Stomach (tissue), 9 donors: Measurements from ENCODE around the gene MAPK8IP3. TPM values are rescaled to one million over a fixed set of nuclear protein-coding genes. Genes with fewer than 3 reads are reported as not detected.
"Not testable (repeated sequence)": the region's sequence is repeated elsewhere in the genome, so short reads cannot be mapped to it uniquely, and the experiment has no call there.

Source experiments
- DNase-seq, 2 donors: peaks; one replicate each; pipeline versions ENCODE4 v3.0.0 to v3.0.0-alpha.2; 2013 to 2019
- H3K27ac ChIP-seq, 5 donors: fragments of 200-600 bp in 4 of 5; sonication (generic) in 4 of 5; one replicate each; pipeline ENCODE4 v1.5.1; 2013 to 2019; ENCODE audit warnings: mild to moderate bottlenecking in 1 of 5, moderate library complexity in 1 of 5
- H3K27me3 ChIP-seq, 3 donors: fragments of 200-600 bp; sonication (generic); one replicate each; pipeline ENCODE4 v1.5.1; 2017 to 2019; ENCODE audit warnings: mixed run types in 1 of 3
- H3K36me3 ChIP-seq, 4 donors: fragments of 200-600 bp; sonication (generic); 1 replicate in 3 of 4; 2 replicates in 1 of 4; pipeline ENCODE4 v1.5.1; 2016 to 2019
- H3K4me1 ChIP-seq, 4 donors: fragments of 200-600 bp; sonication (generic); one replicate each; pipeline ENCODE4 v1.5.1; 2016 to 2019
- H3K4me3 ChIP-seq, 4 donors: fragments of 200-600 bp; sonication (generic) in 3 of 4; one replicate each; pipeline ENCODE4 v1.5.1; 2016 to 2019; ENCODE audit warnings: mild to moderate bottlenecking in 1 of 4
- H3K9me3 ChIP-seq, 4 donors: fragments of 200-600 bp; sonication (generic); one replicate each; pipeline ENCODE4 v1.5.1; 2016 to 2019
- EP300 ChIP-seq: sonication (generic); formaldehyde crosslinking; IDR thresholded peaks from one replicate; pipeline ENCODE4 v1.6.1; 2017; ENCODE audit warnings: antibody characterized with exemption
- POLR2A ChIP-seq, 4 donors: fragments of 450-650 bp; IDR thresholded peaks; one replicate each; pipeline ENCODE4 v1.6.1; 2016; ENCODE audit warnings: antibody characterized with exemption in 4 of 4, control low read depth in 2 of 4, mild to moderate bottlenecking in 1 of 4, moderate library complexity in 1 of 4
- POLR2AphosphoS5 ChIP-seq, 3 donors: sonication (generic); formaldehyde crosslinking; IDR thresholded peaks; one replicate each; pipeline ENCODE4 v1.6.1; 2016; ENCODE audit warnings: antibody characterized with exemption in 3 of 3
- WGBS, 5 donors: extraction: QIAGEN DNeasy Blood & Tissue Kit in 3 of 5; methylation state at CpG; one replicate each; pipeline versions ENCODE4 v1.1.5 to v1.1.7; 2013 to 2018; 5-methylcytosine and 5-hydroxymethylcytosine counted together
- intact Hi-C: fragments of 100-400 bp; cut with DNase I; formaldehyde crosslinking; loops from one replicate; pipeline ENCODE4 v1.15.1; 2023; ENCODE audit warnings: low total_unique reads
- polyA plus RNA-seq, 3 donors: library from polyadenylated mRNA; stranded (reverse); fragments of 200-250 nt; gene quantifications; one replicate each; pipeline ENCODE4 v1.2.3, GENCODE V29; 2013
- total RNA-seq, 5 donors: library from RNA; depleted of rRNA; stranded (reverse); fragments of >200 nt; gene quantifications; one replicate each; pipeline versions ENCODE4 v1.1.0 to v1.2.3, GENCODE V29; 2014 to 2016
- TF ChIP-seq, protein P1 (sequence below), 7 experiments: fragments of 450-650 bp in 4 of 7; fragments of 200-600 bp in 3 of 7; sonication (generic) in 3 of 7; IDR thresholded peaks; one replicate each; pipeline ENCODE4 v1.5.1; 2016 to 2019; ENCODE audit warnings: antibody characterized with exemption in 7 of 7, control low read depth in 2 of 7, mild to moderate bottlenecking in 1 of 7
- donor health status: healthy with polysubstance abuse.
- donor health status: Bipolar disorder and iron deficiency.
- donor health status: healthy.

The MAPK8IP3 gene
- total and polyA plus RNA-seq, 8 donors, result 10.1 to 320 (median 56.3) TPM

DNA sequence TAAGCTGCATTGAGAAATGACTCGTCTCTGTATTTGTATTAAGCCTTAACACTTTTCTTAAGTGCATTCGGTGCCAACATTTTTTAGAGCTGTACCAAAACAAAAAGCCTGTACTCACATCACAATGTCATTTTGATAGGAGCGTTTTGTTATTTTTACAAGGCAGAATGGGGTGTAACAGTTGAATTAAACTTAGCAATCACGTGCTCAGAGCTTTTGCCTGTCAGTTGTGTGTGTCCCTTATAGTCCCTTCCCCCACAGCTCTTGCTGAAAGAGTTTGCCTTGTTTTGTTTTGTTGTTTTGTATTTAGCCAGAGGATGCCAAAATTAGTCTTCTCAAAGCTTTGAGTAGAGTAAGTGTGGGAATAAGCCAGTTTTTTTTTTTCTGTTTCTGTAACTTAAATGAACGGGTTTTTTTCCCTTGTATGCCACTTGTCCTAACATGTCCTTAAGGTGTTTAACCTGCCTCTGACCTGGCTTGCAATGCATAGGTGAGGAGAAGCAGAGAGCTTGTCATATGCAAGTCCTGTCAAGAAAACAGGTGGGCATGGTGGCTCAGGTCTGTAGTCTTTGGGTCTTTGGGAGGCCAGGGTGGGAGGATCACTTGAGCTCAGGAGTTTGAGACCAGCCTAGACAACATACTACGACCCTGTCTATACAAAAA is 4.6 kb upstream of the MAPK8IP3 start:
- Histone ChIP-seq H3K4me1 (peaks cover 7 to 17% (median 14%) of the 10 kb centered on the region in 4 donors), H3K36me3 (peaks cover 21 to 63% (median 62%) of the 10 kb centered on the region in 4 donors), H3K4me3 (no peak overlapping the region), H3K27ac (no peak overlapping the region), H3K27me3 (no peaks in the 10 kb centered on the region), H3K9me3 (no peaks in the 10 kb centered on the region)
- intact Hi-C loops, result no loop called here
- TF ChIP-seq, protein P1, sequence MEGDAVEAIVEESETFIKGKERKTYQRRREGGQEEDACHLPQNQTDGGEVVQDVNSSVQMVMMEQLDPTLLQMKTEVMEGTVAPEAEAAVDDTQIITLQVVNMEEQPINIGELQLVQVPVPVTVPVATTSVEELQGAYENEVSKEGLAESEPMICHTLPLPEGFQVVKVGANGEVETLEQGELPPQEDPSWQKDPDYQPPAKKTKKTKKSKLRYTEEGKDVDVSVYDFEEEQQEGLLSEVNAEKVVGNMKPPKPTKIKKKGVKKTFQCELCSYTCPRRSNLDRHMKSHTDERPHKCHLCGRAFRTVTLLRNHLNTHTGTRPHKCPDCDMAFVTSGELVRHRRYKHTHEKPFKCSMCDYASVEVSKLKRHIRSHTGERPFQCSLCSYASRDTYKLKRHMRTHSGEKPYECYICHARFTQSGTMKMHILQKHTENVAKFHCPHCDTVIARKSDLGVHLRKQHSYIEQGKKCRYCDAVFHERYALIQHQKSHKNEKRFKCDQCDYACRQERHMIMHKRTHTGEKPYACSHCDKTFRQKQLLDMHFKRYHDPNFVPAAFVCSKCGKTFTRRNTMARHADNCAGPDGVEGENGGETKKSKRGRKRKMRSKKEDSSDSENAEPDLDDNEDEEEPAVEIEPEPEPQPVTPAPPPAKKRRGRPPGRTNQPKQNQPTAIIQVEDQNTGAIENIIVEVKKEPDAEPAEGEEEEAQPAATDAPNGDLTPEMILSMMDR (IDR thresholded peaks at IDR 0.05), result no peak
- TF ChIP-seq EP300 (no peak), POLR2A (IDR thresholded peaks at IDR 0.05) (no peak), POLR2AphosphoS5 (IDR thresholded peaks at IDR 0.05) (no peak)
- 63 to 76% (median 72%) methylated on average over 6 of the region's 6 CpGs for WGBS, 5 donors
- DNase-seq, result no peak

DNA sequence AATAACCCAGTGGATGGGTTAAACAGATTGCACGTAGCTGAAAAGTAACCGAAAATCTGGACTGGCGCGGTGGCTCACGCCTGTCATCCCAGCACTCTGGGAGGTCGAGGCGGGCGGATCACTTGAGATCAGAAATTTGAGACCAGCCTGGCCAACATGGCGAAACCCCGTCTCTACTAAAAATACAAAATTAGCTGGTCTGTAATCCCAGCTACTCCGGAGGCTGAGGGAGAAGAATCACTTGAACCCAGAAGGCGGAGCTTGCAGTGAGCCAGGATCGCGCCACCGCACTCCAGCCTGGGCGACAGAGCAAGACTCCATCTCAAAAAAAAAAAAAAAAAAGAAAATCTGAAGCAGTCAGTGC is 689 bp upstream of the MAPK8IP3 start:
- H3K9me3 ChIP-seq, DNase-seq, H3K27me3 ChIP-seq, intact Hi-C loops: not testable (repeated sequence)
- Histone ChIP-seq H3K4me1 (peaks cover 20 to 54% (median 45%) of the 10 kb centered on the region in 4 donors), H3K4me3 (peak overlapping the region; percentile 83 to 95 (median 92)), H3K36me3 (peaks cover 6 to 25% (median 24%) of the 10 kb centered on the region in 4 donors), H3K27ac (peak overlapping the region; percentile 87 to 97 (median 94))
- 0 to 2% (median 0%) methylated on average over 15 to 16 of the region's 16 CpGs for WGBS, 5 donors

DNA sequence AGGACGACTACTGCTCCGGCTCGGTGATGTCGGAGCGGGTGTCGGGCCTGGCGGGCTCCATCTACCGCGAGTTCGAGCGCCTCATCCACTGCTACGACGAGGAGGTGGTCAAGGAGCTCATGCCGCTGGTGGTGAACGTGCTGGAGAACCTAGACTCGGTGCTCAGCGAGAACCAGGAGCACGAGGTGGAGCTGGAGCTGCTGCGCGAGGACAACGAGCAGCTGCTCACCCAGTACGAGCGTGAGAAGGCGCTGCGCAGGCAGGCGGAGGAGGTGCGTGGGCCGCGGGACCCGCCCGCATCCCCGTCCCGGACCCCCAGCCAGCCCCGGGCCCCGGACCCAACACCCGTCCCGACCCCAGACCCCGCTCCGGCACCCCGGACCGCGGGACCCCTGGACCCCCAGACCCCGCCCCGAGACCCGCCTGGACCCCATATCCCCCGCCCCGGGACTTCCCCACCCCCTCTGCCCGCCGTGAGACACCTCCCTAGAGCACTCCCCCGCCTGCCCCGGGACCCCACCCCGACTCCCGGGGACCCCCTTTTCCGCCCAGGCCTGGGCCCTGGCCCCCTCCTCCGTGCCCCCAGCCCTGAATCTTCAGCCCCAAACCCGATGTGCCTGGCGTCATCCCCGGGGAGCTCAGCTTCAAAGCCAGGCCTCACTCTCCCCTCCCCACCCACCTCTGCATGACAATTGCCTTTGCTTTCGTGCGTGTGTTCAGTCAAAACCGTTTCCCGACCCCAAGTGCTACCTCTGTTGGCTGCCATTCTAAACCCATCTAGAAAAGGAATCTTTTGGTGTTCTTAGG is 594 bp downstream of the MAPK8IP3 start:
- peaks cover 0 to 18% (median 14%) of the 10 kb centered on the region in 4 donors for H3K36me3 ChIP-seq
- no peaks in the 10 kb centered on the region for H3K9me3 ChIP-seq
- no peak for TF ChIP-seq EP300
- TF ChIP-seq, protein P1 (IDR thresholded peaks at IDR 0.05), result no peak
- TF ChIP-seq POLR2A (IDR thresholded peaks at IDR 0.05), result no peak
- TF ChIP-seq POLR2AphosphoS5 (IDR thresholded peaks at IDR 0.05), result no peak
- DNase-seq, result peak in 1 of 2 donors; percentile 64
- 0 to 1% (median 0%) methylated on average over 7 to 62 of the region's 62 CpGs for whole genome bisulfite sequencing, 5 donors
- H3K27me3 ChIP-seq, result no peaks in the 10 kb centered on the region
- intact Hi-C loops, result no loop called here
- peak overlapping the region; percentile 83 to 95 (median 92) for H3K4me3 ChIP-seq
- H3K27ac ChIP-seq, result peak overlapping the region; percentile 87 to 97 (median 94)
- peaks cover 20 to 65% (median 49%) of the 10 kb centered on the region in 4 donors for H3K4me1 ChIP-seq

DNA sequence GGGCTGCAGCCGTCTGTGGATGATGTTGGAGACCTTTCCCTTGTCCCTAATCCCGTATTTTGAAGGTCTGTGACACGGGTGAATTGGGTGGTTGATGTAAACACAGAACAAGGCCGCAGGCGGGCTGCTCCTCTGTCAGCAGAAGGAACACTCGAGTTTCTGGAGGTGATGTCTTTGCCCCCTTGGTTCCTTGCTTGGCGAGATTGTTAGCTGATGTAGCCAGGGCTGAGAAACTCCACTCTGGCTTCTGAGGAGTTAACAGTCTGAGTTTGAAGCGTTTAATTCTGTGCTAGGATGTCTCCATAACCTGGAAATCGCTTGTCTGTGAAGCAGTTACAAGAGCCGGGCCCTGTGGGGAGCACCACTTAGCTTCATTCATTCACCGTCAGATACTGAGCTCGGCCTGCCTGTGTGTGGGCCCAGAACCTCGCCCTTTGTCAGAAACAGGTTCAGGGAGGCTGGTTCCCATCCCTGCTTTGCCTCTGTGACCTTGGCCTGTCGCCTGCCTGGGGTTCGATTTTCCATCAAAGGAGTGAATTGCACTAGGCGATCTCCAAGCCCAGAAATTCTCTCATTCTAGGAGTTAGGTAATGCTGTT is 1.3 kb downstream of the MAPK8IP3 start:
- Histone ChIP-seq H3K9me3 (no peaks in the 10 kb centered on the region), H3K4me1 (peaks cover 20 to 68% (median 50%) of the 10 kb centered on the region in 4 donors), H3K27me3 (no peaks in the 10 kb centered on the region), H3K27ac (peak overlapping the region; percentile 40 to 97 (median 93)), H3K36me3 (peaks cover 0 to 13% (median 8%) of the 10 kb centered on the region in 4 donors), H3K4me3 (peak overlapping the region; percentile 83 to 95 (median 92))
- no peak for TF ChIP-seq POLR2A (IDR thresholded peaks at IDR 0.05)
- TF ChIP-seq EP300, result no peak
- TF ChIP-seq, protein P1 (IDR thresholded peaks at IDR 0.05), result no peak
- TF ChIP-seq POLR2AphosphoS5 (IDR thresholded peaks at IDR 0.05), result no peak
- DNase-seq, result peak in 1 of 2 donors; percentile 53
- WGBS, 5 donors, result 10 to 14% (median 13%) methylated on average over 16 of the region's 16 CpGs
- intact Hi-C loops, result no loop called here
